WERI-Rb-1 (cell line): ENCODE data around the gene RTP5.
A peak's percentile ranks its signal among the peaks of the same experiment; 100 is the strongest.

Source experiments
- DNase-seq: peaks from one replicate; pipeline ENCODE4 v3.0.0-alpha.2; 2020
- H3K27ac ChIP-seq: fragments of 250-450 bp; sonication (Bioruptor Pico); 2 replicates; pipeline ENCODE4 v1.5.1; 2020; ENCODE audit warnings: mild to moderate bottlenecking, moderate library complexity
- H3K27me3 ChIP-seq: fragments of 250-450 bp; sonication (Bioruptor Pico); 2 replicates; pipeline ENCODE4 v1.5.1; 2021; ENCODE audit warnings: mild to moderate bottlenecking, low read depth, moderate library complexity; ENCODE audit not compliant: insufficient read depth, severe bottlenecking
- H3K36me3 ChIP-seq: fragments of 250-450 bp; sonication (Bioruptor Pico); 2 replicates; pipeline ENCODE4 v1.5.1; 2020; ENCODE audit warnings: mild to moderate bottlenecking, moderate library complexity
- H3K4me3 ChIP-seq: 2 replicates; pipeline ENCODE4 v1.5.1; 2011; ENCODE audit warnings: low read depth, mild to moderate bottlenecking, control low read depth, low read length
- H3K9me3 ChIP-seq: fragments of 250-450 bp; sonication (Bioruptor Pico); 2 replicates; pipeline ENCODE4 v1.5.1; 2021; ENCODE audit warnings: mild to moderate bottlenecking, moderate library complexity; ENCODE audit not compliant: severe bottlenecking
- CTCF ChIP-seq: IDR thresholded peaks from 2 replicates; pipeline ENCODE4 v1.5.1; 2011; ENCODE audit warnings: low read depth, mild to moderate bottlenecking, control low read depth, inconsistent platforms, low read length

Gene RTP5

GRCh38 chr2:241885291-241885945, 15.9 kb downstream of the RTP5 start:
- Histone ChIP-seq H3K27ac (peak overlapping the region; percentile 81), H3K4me3 (peak overlapping the region; percentile 45), H3K9me3 (peaks cover 2% of the 10 kb centered on the region), H3K36me3 (peaks cover 6% of the 10 kb centered on the region), H3K27me3 (no peaks in the 10 kb centered on the region)
- no peak for TF ChIP-seq CTCF
- peak; percentile 89 for DNase-seq

GRCh38 chr2:241885946-241886643, 16.6 kb downstream of the RTP5 start:
- Histone ChIP-seq H3K27ac (peak overlapping the region; percentile 81), H3K4me3 (peak overlapping the region; percentile 45)
- no peak for TF ChIP-seq CTCF

DNA sequence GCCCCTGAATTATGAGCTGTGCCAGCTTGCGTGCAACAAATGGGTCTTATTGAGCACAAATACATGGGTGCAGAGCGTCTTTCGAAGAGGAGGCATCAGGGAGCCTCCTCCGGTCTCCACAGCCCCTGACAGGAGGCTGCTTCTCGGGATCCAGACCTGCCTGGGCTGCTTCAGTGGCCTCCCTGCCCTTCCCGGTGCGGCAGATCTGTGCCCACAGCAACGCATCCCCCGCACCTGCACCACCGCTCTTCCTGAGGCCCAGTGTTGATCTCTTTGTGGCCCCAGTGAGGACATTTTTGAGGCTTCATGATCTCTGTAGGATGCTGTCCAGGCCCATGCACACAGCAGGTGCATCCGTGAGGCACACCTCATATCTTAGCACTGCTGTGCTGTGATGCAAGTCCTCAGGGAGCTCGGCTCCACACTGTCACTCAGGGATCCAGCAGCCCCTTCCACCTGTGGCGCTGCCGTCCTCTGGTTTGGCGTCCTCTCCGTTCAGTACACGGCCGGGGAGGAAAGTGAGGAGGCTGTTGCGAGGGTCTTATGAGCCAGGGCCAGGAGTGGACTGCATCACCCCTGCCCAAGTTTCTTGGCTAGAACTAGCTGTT, 17.4 kb downstream of the RTP5 start:
- H3K4me3 ChIP-seq, result no peak overlapping the region

More at GRCh38 chr2:241885946-241886643, 16.6 kb downstream of the RTP5 start:
- Histone ChIP-seq H3K27me3 (no peaks in the 10 kb centered on the region), H3K36me3 (peaks cover 6% of the 10 kb centered on the region), H3K9me3 (peaks cover 2% of the 10 kb centered on the region)
- peak; percentile 43 for DNase-seq

GRCh38 chr2:241887806-241888522, 18.4 kb downstream of the RTP5 start:
- no peaks in the 10 kb centered on the region for H3K27me3 ChIP-seq
- peaks cover 6% of the 10 kb centered on the region for H3K36me3 ChIP-seq
- DNase-seq, result no peak
- H3K9me3 ChIP-seq, result peaks cover 2% of the 10 kb centered on the region
- H3K27ac ChIP-seq, result no peak overlapping the region
- TF ChIP-seq CTCF, result no peak
- no peak overlapping the region for H3K4me3 ChIP-seq

More for the DNA sequence above, 17.4 kb downstream of the RTP5 start:
- TF ChIP-seq CTCF, result no peak
- DNase-seq, result no peak
- peaks cover 2% of the 10 kb centered on the region for H3K9me3 ChIP-seq
- H3K27ac ChIP-seq, result peak overlapping the region; percentile 81
- peaks cover 6% of the 10 kb centered on the region for H3K36me3 ChIP-seq
- no peaks in the 10 kb centered on the region for H3K27me3 ChIP-seq

DNA sequence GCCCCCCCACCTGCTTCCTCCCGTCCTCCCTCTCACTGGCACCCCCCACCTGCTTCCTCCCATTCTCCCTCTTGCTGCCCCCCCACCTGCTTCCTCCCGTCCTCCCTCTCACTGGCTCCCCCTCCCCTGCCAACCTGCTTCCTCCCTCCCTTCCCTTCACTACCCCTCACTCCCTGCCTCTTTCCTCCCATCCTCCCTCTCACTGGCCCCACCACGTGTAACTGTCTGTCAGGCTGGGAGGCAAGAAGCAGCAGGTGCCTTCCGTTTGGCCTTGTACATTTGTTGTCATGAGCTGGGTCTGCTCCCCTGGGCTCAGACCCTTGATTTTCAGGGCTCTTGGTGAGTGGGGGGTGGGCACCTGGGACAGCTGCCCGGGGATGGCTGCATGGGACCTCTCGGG, 19.1 kb downstream of the RTP5 start:
- no peaks in the 10 kb centered on the region for H3K27me3 ChIP-seq
- peaks cover 2% of the 10 kb centered on the region for H3K9me3 ChIP-seq
- no peak for DNase-seq
- TF ChIP-seq CTCF, result no peak
- no peak overlapping the region for H3K27ac ChIP-seq
- H3K4me3 ChIP-seq, result no peak overlapping the region
- H3K36me3 ChIP-seq, result peaks cover 6% of the 10 kb centered on the region
